HepG2 (cell line): Measurements from ENCODE around the gene C9orf43. TPM values are rescaled to one million over a fixed set of nuclear protein-coding genes. Genes with fewer than 3 reads are reported as not detected.

Source experiments
- ARNT2 ChIP-seq: sonication (generic); formaldehyde crosslinking; IDR thresholded peaks from 2 replicates; pipeline ENCODE4 v1.8.0; 2022; ENCODE audit warnings: mild to moderate bottlenecking, low read depth, missing genetic modification reagents, moderate library complexity
- EHMT2 ChIP-seq: fragments of 200-600 bp; sonication (generic); IDR thresholded peaks from 2 replicates; pipeline ENCODE4 v1.7.0; 2017; ENCODE audit warnings: antibody characterized with exemption, low read depth, low read length, borderline replicate concordance
- HCFC1 ChIP-seq: fragments of 150-350 bp; IDR thresholded peaks from 2 replicates; pipeline ENCODE4 v1.6.1; 2014; ENCODE audit warnings: low read depth, low read length
- KAT8 ChIP-seq: IDR thresholded peaks from 2 replicates; pipeline ENCODE4 v1.6.1; 2016; ENCODE audit warnings: missing genetic modification reagents, missing compliant biosample characterization
- MYNN ChIP-seq: sonication (generic); formaldehyde crosslinking; IDR thresholded peaks from 2 replicates; pipeline ENCODE4 v1.4.0; 2020; ENCODE audit warnings: mild to moderate bottlenecking, low read depth, missing genetic modification reagents
- NR2F2 ChIP-seq: IDR thresholded peaks from 2 replicates; pipeline ENCODE4 v1.6.1; 2012; ENCODE audit warnings: low read depth, inconsistent platforms, borderline replicate concordance
- POGZ ChIP-seq: sonication (generic); formaldehyde crosslinking; IDR thresholded peaks from 2 replicates; pipeline ENCODE4 v1.4.0; 2020; ENCODE audit warnings: mild to moderate bottlenecking, missing genetic modification reagents
- SP5 ChIP-seq: IDR thresholded peaks from 2 replicates; pipeline ENCODE4 v1.6.1; 2016; ENCODE audit warnings: low read depth, borderline replicate concordance
- TAF1 ChIP-seq: sonication (generic); formaldehyde crosslinking; IDR thresholded peaks from 2 replicates; pipeline ENCODE4 v1.4.0; 2020; ENCODE audit warnings: missing genetic modification reagents
- TBX3 ChIP-seq: fragments of 450-650 bp; IDR thresholded peaks from 2 replicates; pipeline ENCODE4 v1.6.1; 2017; ENCODE audit warnings: antibody characterized with exemption, mild to moderate bottlenecking, inconsistent platforms, borderline replicate concordance
- TEAD3 ChIP-seq: optimal IDR thresholded peaks from 2 replicates; pipeline ENCODE3; 2016; ENCODE audit warnings: borderline replicate concordance
- ZBTB7B ChIP-seq: sonication (generic); formaldehyde crosslinking; IDR thresholded peaks from 2 replicates; pipeline ENCODE4 v1.4.0; 2020; ENCODE audit warnings: missing genetic modification reagents
- ZNF12 ChIP-seq: sonication (generic); formaldehyde crosslinking; IDR thresholded peaks from 2 replicates; pipeline ENCODE4 v1.5.0; 2020; ENCODE audit warnings: missing genetic modification reagents
- ZNF354B ChIP-seq: sonication (generic); formaldehyde crosslinking; IDR thresholded peaks from 2 replicates; pipeline ENCODE4 v1.8.0; 2022; ENCODE audit warnings: mild to moderate bottlenecking, missing genetic modification reagents
- ZNF383 ChIP-seq: sonication (generic); formaldehyde crosslinking; IDR thresholded peaks from 2 replicates; pipeline ENCODE4 v1.4.0; 2020; ENCODE audit warnings: missing genetic modification reagents, mild to moderate bottlenecking, borderline replicate concordance
- ZNF776 ChIP-seq: sonication (generic); formaldehyde crosslinking; IDR thresholded peaks from 2 replicates; pipeline ENCODE4 v1.4.0; 2020; ENCODE audit warnings: mild to moderate bottlenecking, missing genetic modification reagents
- ZNF850 ChIP-seq: sonication (generic); formaldehyde crosslinking; conservative IDR thresholded peaks from 2 replicates; pipeline ENCODE4 v1.9.0; 2021; ENCODE audit warnings: mild to moderate bottlenecking, missing genetic modification reagents
- polyA plus RNA-seq, 8 experiments: library from polyadenylated mRNA; depleted of rRNA in 3 of 8; stranded (reverse) in 7 of 8; unstranded in 1 of 8; fragments of >200 nt; fragmentation: Illumina TruSeq in 4 of 8; extraction: Trizol in 4 of 8; gene quantifications; 2 replicates each; pipeline versions ENCODE4 v1.2.1 to v1.2.3, GENCODE V29; 2011 to 2016; ENCODE audit warnings: low read depth in 4 of 8, missing spikeins in 1 of 8, mixed read lengths in 1 of 8; ENCODE audit not compliant: insufficient read depth in 1 of 8
- total RNA-seq, 5 experiments: library from RNA; depleted of rRNA; stranded (reverse); fragments of >200 nt; fragmentation: Illumina TruSeq; extraction: Trizol; gene quantifications; 2 replicates each; pipeline ENCODE4 v1.2.3, GENCODE V29; 2016; ENCODE audit warnings: low read depth in 1 of 5
- TF ChIP-seq, protein P1 (sequence below): sonication (generic); formaldehyde crosslinking; IDR thresholded peaks from 2 replicates; pipeline ENCODE4 v1.4.0; 2020; ENCODE audit warnings: missing genetic modification reagents, borderline replicate concordance
- TF ChIP-seq, protein P2 (sequence below): sonication (generic); formaldehyde crosslinking; IDR thresholded peaks from 2 replicates; pipeline ENCODE4 v1.4.0; 2020; ENCODE audit warnings: mild to moderate bottlenecking, missing genetic modification reagents
- TF ChIP-seq, protein P3 (sequence below): sonication (generic); formaldehyde crosslinking; IDR thresholded peaks from 2 replicates; pipeline ENCODE4 v1.4.0; 2020; ENCODE audit warnings: mild to moderate bottlenecking, missing genetic modification reagents

C9orf43 gene
- total and polyA plus RNA-seq, 2 of the 13 experiments (the other 11 are each of a cell fraction or from before 2014, with no cell fraction given) = 0.24 to 0.31 TPM

DNA sequence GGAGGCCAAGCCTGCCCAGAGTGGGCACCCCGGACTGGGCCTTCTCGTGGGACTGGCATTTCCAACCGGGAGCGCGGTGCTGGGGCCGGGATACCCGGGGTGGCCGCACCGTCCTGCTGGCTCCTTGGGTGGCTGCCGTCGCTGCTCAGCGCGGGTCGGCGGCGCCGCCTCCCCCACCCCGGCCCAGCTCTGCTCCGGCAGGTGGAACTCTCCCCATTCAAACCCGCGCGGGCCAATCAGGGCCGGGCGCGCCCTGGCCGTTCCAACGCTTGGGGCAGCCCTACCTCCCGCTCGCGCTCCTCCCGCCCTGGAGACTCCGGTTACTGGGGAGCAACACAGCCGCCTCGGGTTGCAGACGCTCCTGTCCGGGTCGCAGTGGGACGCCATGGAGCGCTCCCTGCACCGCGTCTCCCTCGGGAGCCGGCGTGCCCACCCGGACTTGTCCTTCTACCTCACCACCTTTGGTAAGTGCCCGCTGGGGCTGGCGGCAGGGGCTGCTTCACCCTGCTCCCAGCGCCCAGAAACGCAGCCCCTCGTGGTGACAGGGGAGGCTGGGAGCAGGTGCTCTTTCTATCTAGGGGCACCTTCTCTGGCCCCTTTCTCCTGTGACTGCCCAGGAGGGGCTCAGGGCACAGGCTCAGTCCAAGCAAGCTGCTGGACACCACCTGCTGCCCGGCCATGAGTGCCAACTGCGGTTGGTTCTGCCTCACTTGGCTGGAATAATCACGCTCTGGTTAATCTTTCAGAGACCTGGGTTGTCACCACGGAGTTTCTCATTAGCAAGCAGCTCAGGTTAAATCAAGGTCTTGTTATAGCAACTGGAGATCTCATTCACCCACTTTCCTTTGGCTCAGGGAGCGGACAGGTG lies 53.1 kb downstream of the C9orf43 start, which contains the start of gene RGS3 (continued):
- peak; percentile 70; the same call in 1 of the 2 replicates for TF ChIP-seq ZNF776 (CRISPR knock-in tag)
- no peak for TF ChIP-seq NR2F2
- TF ChIP-seq KAT8 (CRISPR knock-in tag) = no peak
- 0 out of 2 replicates have a peak, but pooled peaks have one; percentile 28 for TF ChIP-seq ZBTB7B (CRISPR knock-in tag)
- no peak for TF ChIP-seq ZNF850 (CRISPR knock-in tag)
- no peak for TF ChIP-seq MYNN (CRISPR knock-in tag)
- no peak for TF ChIP-seq SP5
- TF ChIP-seq, protein P1, sequence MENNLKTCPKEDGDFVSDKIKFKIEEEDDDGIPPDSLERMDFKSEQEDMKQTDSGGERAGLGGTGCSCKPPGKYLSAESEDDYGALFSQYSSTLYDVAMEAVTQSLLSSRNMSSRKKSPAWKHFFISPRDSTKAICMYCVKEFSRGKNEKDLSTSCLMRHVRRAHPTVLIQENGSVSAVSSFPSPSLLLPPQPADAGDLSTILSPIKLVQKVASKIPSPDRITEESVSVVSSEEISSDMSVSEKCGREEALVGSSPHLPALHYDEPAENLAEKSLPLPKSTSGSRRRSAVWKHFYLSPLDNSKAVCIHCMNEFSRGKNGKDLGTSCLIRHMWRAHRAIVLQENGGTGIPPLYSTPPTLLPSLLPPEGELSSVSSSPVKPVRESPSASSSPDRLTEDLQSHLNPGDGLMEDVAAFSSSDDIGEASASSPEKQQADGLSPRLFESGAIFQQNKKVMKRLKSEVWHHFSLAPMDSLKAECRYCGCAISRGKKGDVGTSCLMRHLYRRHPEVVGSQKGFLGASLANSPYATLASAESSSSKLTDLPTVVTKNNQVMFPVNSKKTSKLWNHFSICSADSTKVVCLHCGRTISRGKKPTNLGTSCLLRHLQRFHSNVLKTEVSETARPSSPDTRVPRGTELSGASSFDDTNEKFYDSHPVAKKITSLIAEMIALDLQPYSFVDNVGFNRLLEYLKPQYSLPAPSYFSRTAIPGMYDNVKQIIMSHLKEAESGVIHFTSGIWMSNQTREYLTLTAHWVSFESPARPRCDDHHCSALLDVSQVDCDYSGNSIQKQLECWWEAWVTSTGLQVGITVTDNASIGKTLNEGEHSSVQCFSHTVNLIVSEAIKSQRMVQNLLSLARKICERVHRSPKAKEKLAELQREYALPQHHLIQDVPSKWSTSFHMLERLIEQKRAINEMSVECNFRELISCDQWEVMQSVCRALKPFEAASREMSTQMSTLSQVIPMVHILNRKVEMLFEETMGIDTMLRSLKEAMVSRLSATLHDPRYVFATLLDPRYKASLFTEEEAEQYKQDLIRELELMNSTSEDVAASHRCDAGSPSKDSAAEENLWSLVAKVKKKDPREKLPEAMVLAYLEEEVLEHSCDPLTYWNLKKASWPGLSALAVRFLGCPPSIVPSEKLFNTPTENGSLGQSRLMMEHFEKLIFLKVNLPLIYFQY (CRISPR knock-in tag) = no peak
- no peak for TF ChIP-seq HCFC1
- TF ChIP-seq, protein P2, sequence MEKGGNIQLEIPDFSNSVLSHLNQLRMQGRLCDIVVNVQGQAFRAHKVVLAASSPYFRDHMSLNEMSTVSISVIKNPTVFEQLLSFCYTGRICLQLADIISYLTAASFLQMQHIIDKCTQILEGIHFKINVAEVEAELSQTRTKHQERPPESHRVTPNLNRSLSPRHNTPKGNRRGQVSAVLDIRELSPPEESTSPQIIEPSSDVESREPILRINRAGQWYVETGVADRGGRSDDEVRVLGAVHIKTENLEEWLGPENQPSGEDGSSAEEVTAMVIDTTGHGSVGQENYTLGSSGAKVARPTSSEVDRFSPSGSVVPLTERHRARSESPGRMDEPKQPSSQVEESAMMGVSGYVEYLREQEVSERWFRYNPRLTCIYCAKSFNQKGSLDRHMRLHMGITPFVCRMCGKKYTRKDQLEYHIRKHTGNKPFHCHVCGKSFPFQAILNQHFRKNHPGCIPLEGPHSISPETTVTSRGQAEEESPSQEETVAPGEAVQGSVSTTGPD (CRISPR knock-in tag) = 0 out of 2 replicates have a peak, but pooled peaks have one; percentile 30
- TF ChIP-seq TEAD3 (CRISPR knock-in tag) = no peak
- no peak for TF ChIP-seq TBX3
- peak; percentile 69; the same call in 1 of the 2 replicates for TF ChIP-seq POGZ (CRISPR knock-in tag)
- TF ChIP-seq ARNT2 (CRISPR knock-in tag) = peak; percentile 83
- TF ChIP-seq, protein P3, sequence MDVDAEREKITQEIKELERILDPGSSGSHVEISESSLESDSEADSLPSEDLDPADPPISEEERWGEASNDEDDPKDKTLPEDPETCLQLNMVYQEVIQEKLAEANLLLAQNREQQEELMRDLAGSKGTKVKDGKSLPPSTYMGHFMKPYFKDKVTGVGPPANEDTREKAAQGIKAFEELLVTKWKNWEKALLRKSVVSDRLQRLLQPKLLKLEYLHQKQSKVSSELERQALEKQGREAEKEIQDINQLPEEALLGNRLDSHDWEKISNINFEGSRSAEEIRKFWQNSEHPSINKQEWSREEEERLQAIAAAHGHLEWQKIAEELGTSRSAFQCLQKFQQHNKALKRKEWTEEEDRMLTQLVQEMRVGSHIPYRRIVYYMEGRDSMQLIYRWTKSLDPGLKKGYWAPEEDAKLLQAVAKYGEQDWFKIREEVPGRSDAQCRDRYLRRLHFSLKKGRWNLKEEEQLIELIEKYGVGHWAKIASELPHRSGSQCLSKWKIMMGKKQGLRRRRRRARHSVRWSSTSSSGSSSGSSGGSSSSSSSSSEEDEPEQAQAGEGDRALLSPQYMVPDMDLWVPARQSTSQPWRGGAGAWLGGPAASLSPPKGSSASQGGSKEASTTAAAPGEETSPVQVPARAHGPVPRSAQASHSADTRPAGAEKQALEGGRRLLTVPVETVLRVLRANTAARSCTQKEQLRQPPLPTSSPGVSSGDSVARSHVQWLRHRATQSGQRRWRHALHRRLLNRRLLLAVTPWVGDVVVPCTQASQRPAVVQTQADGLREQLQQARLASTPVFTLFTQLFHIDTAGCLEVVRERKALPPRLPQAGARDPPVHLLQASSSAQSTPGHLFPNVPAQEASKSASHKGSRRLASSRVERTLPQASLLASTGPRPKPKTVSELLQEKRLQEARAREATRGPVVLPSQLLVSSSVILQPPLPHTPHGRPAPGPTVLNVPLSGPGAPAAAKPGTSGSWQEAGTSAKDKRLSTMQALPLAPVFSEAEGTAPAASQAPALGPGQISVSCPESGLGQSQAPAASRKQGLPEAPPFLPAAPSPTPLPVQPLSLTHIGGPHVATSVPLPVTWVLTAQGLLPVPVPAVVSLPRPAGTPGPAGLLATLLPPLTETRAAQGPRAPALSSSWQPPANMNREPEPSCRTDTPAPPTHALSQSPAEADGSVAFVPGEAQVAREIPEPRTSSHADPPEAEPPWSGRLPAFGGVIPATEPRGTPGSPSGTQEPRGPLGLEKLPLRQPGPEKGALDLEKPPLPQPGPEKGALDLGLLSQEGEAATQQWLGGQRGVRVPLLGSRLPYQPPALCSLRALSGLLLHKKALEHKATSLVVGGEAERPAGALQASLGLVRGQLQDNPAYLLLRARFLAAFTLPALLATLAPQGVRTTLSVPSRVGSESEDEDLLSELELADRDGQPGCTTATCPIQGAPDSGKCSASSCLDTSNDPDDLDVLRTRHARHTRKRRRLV = no peak
- TF ChIP-seq ZNF354B (CRISPR knock-in tag) = no peak
- TF ChIP-seq ZNF12 (CRISPR knock-in tag) = no peak
- TF ChIP-seq ZNF383 (CRISPR knock-in tag) = no peak
- TF ChIP-seq EHMT2 = no peak
- peak; percentile 66; the same call in 1 of the 2 replicates for TF ChIP-seq TAF1 (CRISPR knock-in tag)
